Esophagus muscularis mucosa (tissue), 3 donors: ENCODE data around the gene GPS1.

Source experiments
- POLR2A ChIP-seq: fragments of 450-650 bp; IDR thresholded peaks from one replicate; pipeline ENCODE4 v1.6.1; 2017; ENCODE audit warnings: antibody characterized with exemption, moderate library complexity, mild to moderate bottlenecking, low read depth
- POLR2AphosphoS5 ChIP-seq, 2 donors: sonication (generic); formaldehyde crosslinking; IDR thresholded peaks; one replicate each; pipeline ENCODE4 v1.6.1; 2017; ENCODE audit warnings: antibody characterized with exemption in 2 of 2
- TF ChIP-seq, protein P1 (sequence below), 3 experiments: fragments of 200-600 bp in 2 of 3; fragments of 450-650 bp in 1 of 3; sonication (generic) in 2 of 3; IDR thresholded peaks; one replicate each; pipeline ENCODE4 v1.5.1; 2017 to 2019; ENCODE audit warnings: antibody characterized with exemption in 3 of 3, mild to moderate bottlenecking in 2 of 3, moderate library complexity in 1 of 3

DNA sequence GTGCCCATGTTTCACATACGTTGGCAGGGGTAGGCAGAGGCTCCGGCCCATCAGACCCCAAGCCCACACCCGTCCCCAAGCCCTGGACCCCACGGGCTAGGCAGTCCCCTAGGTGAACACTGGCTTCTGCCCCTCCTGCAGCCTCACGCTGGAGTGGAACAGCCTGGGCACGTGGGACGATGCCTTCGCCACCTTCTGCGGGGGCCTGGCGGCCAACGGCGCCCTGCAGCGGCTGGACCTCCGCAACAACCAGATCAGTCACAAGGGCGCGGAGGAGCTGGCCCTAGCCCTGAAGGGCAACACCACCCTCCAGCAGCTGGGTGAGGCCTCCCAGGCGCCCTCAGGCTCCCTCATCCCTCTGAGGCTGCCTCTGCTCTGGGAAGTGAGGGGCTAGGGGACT, 26.8 kb upstream of the GPS1 start:
- TF ChIP-seq, protein P1, sequence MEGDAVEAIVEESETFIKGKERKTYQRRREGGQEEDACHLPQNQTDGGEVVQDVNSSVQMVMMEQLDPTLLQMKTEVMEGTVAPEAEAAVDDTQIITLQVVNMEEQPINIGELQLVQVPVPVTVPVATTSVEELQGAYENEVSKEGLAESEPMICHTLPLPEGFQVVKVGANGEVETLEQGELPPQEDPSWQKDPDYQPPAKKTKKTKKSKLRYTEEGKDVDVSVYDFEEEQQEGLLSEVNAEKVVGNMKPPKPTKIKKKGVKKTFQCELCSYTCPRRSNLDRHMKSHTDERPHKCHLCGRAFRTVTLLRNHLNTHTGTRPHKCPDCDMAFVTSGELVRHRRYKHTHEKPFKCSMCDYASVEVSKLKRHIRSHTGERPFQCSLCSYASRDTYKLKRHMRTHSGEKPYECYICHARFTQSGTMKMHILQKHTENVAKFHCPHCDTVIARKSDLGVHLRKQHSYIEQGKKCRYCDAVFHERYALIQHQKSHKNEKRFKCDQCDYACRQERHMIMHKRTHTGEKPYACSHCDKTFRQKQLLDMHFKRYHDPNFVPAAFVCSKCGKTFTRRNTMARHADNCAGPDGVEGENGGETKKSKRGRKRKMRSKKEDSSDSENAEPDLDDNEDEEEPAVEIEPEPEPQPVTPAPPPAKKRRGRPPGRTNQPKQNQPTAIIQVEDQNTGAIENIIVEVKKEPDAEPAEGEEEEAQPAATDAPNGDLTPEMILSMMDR (IDR thresholded peaks at IDR 0.05): no peak
- TF ChIP-seq POLR2A (no peak), POLR2AphosphoS5 (IDR thresholded peaks at IDR 0.05) (no peak)
